ENCODE results near the gene PALLD.

DNA sequence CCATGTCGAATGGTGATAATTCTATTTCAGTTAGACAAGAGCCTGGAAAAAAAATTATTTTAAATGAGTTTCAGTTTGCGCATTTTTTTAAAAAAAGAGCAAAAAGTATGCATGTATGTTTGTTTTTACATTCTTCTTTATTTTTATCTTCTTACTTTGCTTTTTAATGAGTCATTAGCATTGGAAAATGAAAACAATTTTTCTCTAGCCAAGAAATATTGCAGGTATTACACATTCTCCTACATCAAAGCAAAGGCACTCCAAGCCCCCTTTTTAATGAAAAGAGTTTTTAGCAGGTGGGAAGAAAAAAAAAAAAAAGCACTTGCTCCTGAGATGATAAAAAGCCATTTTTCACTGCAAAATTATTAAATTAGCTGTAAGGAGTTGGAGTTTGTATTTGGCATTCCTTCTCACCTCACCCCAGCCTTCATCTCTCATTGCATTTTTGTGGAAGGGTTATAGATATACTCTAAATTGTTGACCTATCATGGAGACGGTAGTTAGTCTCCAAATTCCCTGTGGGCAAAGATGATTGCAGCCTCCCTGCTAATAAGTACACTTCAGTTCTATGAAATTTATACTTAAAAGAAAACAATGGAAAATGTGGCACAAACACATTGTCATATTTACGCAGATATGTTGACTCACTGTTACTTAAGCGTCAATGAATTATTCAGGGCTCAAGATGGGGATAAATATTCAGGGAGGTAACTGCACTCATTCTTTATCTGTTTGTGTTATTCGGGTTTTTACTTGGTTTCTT is 43.8 kb downstream of the PALLD start:
- TF ChIP-seq, protein P1, sequence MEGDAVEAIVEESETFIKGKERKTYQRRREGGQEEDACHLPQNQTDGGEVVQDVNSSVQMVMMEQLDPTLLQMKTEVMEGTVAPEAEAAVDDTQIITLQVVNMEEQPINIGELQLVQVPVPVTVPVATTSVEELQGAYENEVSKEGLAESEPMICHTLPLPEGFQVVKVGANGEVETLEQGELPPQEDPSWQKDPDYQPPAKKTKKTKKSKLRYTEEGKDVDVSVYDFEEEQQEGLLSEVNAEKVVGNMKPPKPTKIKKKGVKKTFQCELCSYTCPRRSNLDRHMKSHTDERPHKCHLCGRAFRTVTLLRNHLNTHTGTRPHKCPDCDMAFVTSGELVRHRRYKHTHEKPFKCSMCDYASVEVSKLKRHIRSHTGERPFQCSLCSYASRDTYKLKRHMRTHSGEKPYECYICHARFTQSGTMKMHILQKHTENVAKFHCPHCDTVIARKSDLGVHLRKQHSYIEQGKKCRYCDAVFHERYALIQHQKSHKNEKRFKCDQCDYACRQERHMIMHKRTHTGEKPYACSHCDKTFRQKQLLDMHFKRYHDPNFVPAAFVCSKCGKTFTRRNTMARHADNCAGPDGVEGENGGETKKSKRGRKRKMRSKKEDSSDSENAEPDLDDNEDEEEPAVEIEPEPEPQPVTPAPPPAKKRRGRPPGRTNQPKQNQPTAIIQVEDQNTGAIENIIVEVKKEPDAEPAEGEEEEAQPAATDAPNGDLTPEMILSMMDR (IDR thresholded peaks at IDR 0.05; ENCODE audit: borderline replicate concordance, extremely low read depth, low read length, poor library complexity, severe bottlenecking): no peak
- TF ChIP-seq EZH2 (IDR thresholded peaks at IDR 0.05; ENCODE audit: borderline replicate concordance, low read depth, low read length, severe bottlenecking): no peak
